Sigmoid colon (tissue), 7 donors: Measurements from ENCODE around the gene POLR1H. TPM values are rescaled to one million over a fixed set of nuclear protein-coding genes. Genes with fewer than 3 reads are reported as not detected.
"Not testable (repeated sequence)": the region's sequence is repeated elsewhere in the genome, so short reads cannot be mapped to it uniquely, and the experiment has no call there.

Experiments used
- DNase-seq: peaks from one replicate; pipeline ENCODE4 v3.0.0-alpha.2; 2019
- H3K27ac ChIP-seq, 4 donors: fragments of 200-600 bp; sonication (generic); one replicate each; pipeline ENCODE4 v1.5.1; 2016 to 2019; ENCODE audit warnings: mild to moderate bottlenecking in 1 of 4
- H3K27me3 ChIP-seq, 3 donors: fragments of 200-600 bp; sonication (generic); one replicate each; pipeline ENCODE4 v1.5.1; 2019; ENCODE audit warnings: mild to moderate bottlenecking in 1 of 3
- H3K36me3 ChIP-seq, 4 donors: fragments of 200-600 bp; sonication (generic); one replicate each; pipeline ENCODE4 v1.5.1; 2016 to 2019
- H3K4me1 ChIP-seq, 4 donors: fragments of 200-600 bp; sonication (generic); one replicate each; pipeline ENCODE4 v1.5.1; 2017 to 2019
- H3K4me3 ChIP-seq, 4 donors: fragments of 200-600 bp; sonication (generic); one replicate each; pipeline ENCODE4 v1.5.1; 2017 to 2019; ENCODE audit warnings: mild to moderate bottlenecking in 2 of 4, moderate library complexity in 1 of 4
- H3K9me3 ChIP-seq, 4 donors: fragments of 200-600 bp in 3 of 4; sonication (generic) in 3 of 4; one replicate each; pipeline versions ENCODE4 v1.5.1 to v1.6.1; 2013 to 2019
- CTCF ChIP-seq, 4 experiments: fragments of 450-650 bp in 3 of 4; fragments of 200-600 bp in 1 of 4; IDR thresholded peaks; one replicate each; pipeline ENCODE4 v1.5.1; 2016 to 2019; ENCODE audit warnings: antibody characterized with exemption in 4 of 4, mild to moderate bottlenecking in 3 of 4, moderate library complexity in 2 of 4
- EP300 ChIP-seq, 4 donors: sonication (generic); formaldehyde crosslinking; IDR thresholded peaks; one replicate each; pipeline ENCODE4 v1.6.1; 2017; ENCODE audit warnings: antibody characterized with exemption in 4 of 4
- POLR2A ChIP-seq, 2 donors: fragments of 450-650 bp; IDR thresholded peaks; one replicate each; pipeline ENCODE4 v1.6.1; 2016; ENCODE audit warnings: antibody characterized with exemption in 2 of 2, mild to moderate bottlenecking in 2 of 2, moderate library complexity in 2 of 2
- POLR2AphosphoS5 ChIP-seq, 4 donors: sonication (generic); formaldehyde crosslinking; IDR thresholded peaks; one replicate each; pipeline ENCODE4 v1.6.1; 2017; ENCODE audit warnings: antibody characterized with exemption in 4 of 4
- WGBS, 2 donors: extraction: QIAGEN DNeasy Blood & Tissue Kit; methylation state at CpG; one replicate each; pipeline ENCODE4 v1.1.7; 2013; 5-methylcytosine and 5-hydroxymethylcytosine counted together
- intact Hi-C: fragments of 100-400 bp; cut with DNase I; formaldehyde crosslinking; loops from one replicate; pipeline ENCODE4 v1.15.1; 2023
- polyA plus RNA-seq, 3 donors: library from polyadenylated mRNA; stranded (reverse); fragments of 200-250 nt; gene quantifications; one replicate each; pipeline ENCODE4 v1.2.3, GENCODE V29; 2013
- total RNA-seq, 4 donors: library from RNA; depleted of rRNA; stranded (reverse); fragments of >200 nt; gene quantifications; one replicate each; pipeline ENCODE4 v1.1.0, GENCODE V29; 2016
- donor health status: healthy with polysubstance abuse.
- donor health status: Bipolar disorder and iron deficiency.
- donor health status: healthy.

The POLR1H gene
- total and polyA plus RNA-seq, 7 donors, result 11.1 to 70.3 (median 29.3) TPM

GRCh38 chr6:30022189-30022588 is 38.9 kb upstream of the POLR1H start:
- no peak overlapping the region for H3K4me3 ChIP-seq
- 92 to 96% methylated on average over 3 of the region's 3 CpGs for WGBS, 2 donors
- intact Hi-C loops, result no loop called here
- DNase-seq, result no peak
- H3K4me1 ChIP-seq, result no peaks in the 10 kb centered on the region
- no peaks in the 10 kb centered on the region for H3K27me3 ChIP-seq
- TF ChIP-seq CTCF (IDR thresholded peaks at IDR 0.05) (no peak), EP300 (IDR thresholded peaks at IDR 0.05) (no peak), POLR2A (IDR thresholded peaks at IDR 0.05) (no peak), POLR2AphosphoS5 (IDR thresholded peaks at IDR 0.05) (no peak)
- no peak overlapping the region for H3K27ac ChIP-seq
- no peaks in the 10 kb centered on the region for H3K9me3 ChIP-seq
- no peaks in the 10 kb centered on the region for H3K36me3 ChIP-seq

- H3K4me3 ChIP-seq, H3K36me3 ChIP-seq, H3K9me3 ChIP-seq, intact Hi-C loops, H3K27me3 ChIP-seq, DNase-seq, H3K4me1 ChIP-seq, H3K27ac ChIP-seq: not testable (repeated sequence)
Observed at GRCh38 chr6:30022712-30023111, 38.4 kb upstream of the POLR1H start.

- no peaks in the 10 kb centered on the region for H3K27me3 ChIP-seq
- WGBS, 2 donors, result 25 to 88% methylated on average over 1 of the region's 1 CpG
- TF ChIP-seq CTCF (IDR thresholded peaks at IDR 0.05) (no peak), POLR2A (IDR thresholded peaks at IDR 0.05) (no peak), POLR2AphosphoS5 (IDR thresholded peaks at IDR 0.05) (no peak), EP300 (IDR thresholded peaks at IDR 0.05) (no peak)
Observed at GRCh38 chr6:30025186-30025585, 35.9 kb upstream of the POLR1H start.

GRCh38 chr6:30029588-30029987 is 31.5 kb upstream of the POLR1H start:
- no peak for TF ChIP-seq EP300 (IDR thresholded peaks at IDR 0.05)
- no peak for TF ChIP-seq POLR2AphosphoS5 (IDR thresholded peaks at IDR 0.05)
- no peak for TF ChIP-seq CTCF (IDR thresholded peaks at IDR 0.05)
- no peak for TF ChIP-seq POLR2A (IDR thresholded peaks at IDR 0.05)
- Histone ChIP-seq H3K27me3 (no peaks in the 10 kb centered on the region), H3K9me3 (no peaks in the 10 kb centered on the region), H3K27ac (no peak overlapping the region), H3K4me3 (no peak overlapping the region), H3K36me3 (no peaks in the 10 kb centered on the region), H3K4me1 (no peaks in the 10 kb centered on the region)
- DNase-seq, result no peak
- WGBS, 2 donors, result 88 to 96% methylated on average over 1 of the region's 1 CpG
- intact Hi-C loops, result no loop called here

More at GRCh38 chr6:30025186-30025585, 35.9 kb upstream of the POLR1H start:
- Histone ChIP-seq H3K4me3 (no peak overlapping the region), H3K36me3 (no peaks in the 10 kb centered on the region), H3K27ac (no peak overlapping the region), H3K9me3 (no peaks in the 10 kb centered on the region), H3K4me1 (no peaks in the 10 kb centered on the region)
- DNase-seq, result no peak
- intact Hi-C loops, result no loop called here

GRCh38 chr6:30031381-30031780 is 29.7 kb upstream of the POLR1H start:
- H3K36me3 ChIP-seq, result peaks cover 0 to 5% (median 0%) of the 10 kb centered on the region in 4 donors
- H3K27me3 ChIP-seq, result no peaks in the 10 kb centered on the region
- no peak for DNase-seq
- TF ChIP-seq POLR2A (IDR thresholded peaks at IDR 0.05) (no peak), POLR2AphosphoS5 (IDR thresholded peaks at IDR 0.05) (no peak), EP300 (IDR thresholded peaks at IDR 0.05) (no peak), CTCF (IDR thresholded peaks at IDR 0.05) (no peak)
- H3K9me3 ChIP-seq, result no peaks in the 10 kb centered on the region
- no peak overlapping the region for H3K27ac ChIP-seq
- H3K4me1 ChIP-seq, result no peaks in the 10 kb centered on the region
- no peak overlapping the region for H3K4me3 ChIP-seq
- intact Hi-C loops, result no loop called here

- H3K27me3 ChIP-seq, H3K4me3 ChIP-seq, H3K27ac ChIP-seq, H3K36me3 ChIP-seq, intact Hi-C loops, H3K9me3 ChIP-seq, H3K4me1 ChIP-seq, DNase-seq: not testable (repeated sequence)
- WGBS, 2 donors, result 91 to 93% methylated on average over 5 of the region's 5 CpGs
Observed at GRCh38 chr6:30033440-30033839, 27.6 kb upstream of the POLR1H start.
